ENCODE data around the gene IRF5.

IRF5 gene

GRCh38 chr7:128937647-128938543 is at the start of gene IRF5:
Gene IRF5, plus strand, starts transcription at chr7:128937927. Its CDS starts 4,155 bp downstream, at chr7:128942082.
- DNase-seq (ENCODE audit: low read depth) = no peak

- no peak for DNase-seq (ENCODE audit: low read depth)
Measured at GRCh38 chr7:128888039-128888755, 49.5 kb upstream of the IRF5 start.

- DNase-seq (ENCODE audit: low read depth) = no peak
Measured at GRCh38 chr7:128888756-128889095, 49.0 kb upstream of the IRF5 start.

- no peak for DNase-seq (ENCODE audit: low read depth)
Measured at GRCh38 chr7:128889121-128889520, 48.6 kb upstream of the IRF5 start.

GRCh38 chr7:128890306-128891109 is 47.2 kb upstream of the IRF5 start:
- DNase-seq (ENCODE audit: low read depth) = no peak

GRCh38 chr7:128891110-128891941 is 46.4 kb upstream of the IRF5 start:
- DNase-seq (ENCODE audit: low read depth) = no peak

GRCh38 chr7:128891942-128892269 is 45.8 kb upstream of the IRF5 start:
- no peak for DNase-seq (ENCODE audit: low read depth)

- no peak for DNase-seq (ENCODE audit: low read depth)
Measured at GRCh38 chr7:128892521-128893250, 45.0 kb upstream of the IRF5 start.

GRCh38 chr7:128893251-128894100 is 44.3 kb upstream of the IRF5 start:
- DNase-seq (ENCODE audit: low read depth) = no peak

- no peak for DNase-seq (ENCODE audit: low read depth)
Measured at GRCh38 chr7:128894101-128894440, 43.7 kb upstream of the IRF5 start.

- no peak for DNase-seq (ENCODE audit: low read depth)
Measured at GRCh38 chr7:128895320-128895719, 42.4 kb upstream of the IRF5 start.

- no peak for DNase-seq (ENCODE audit: low read depth)
Measured at GRCh38 chr7:128899392-128899791, 38.3 kb upstream of the IRF5 start.

GRCh38 chr7:128900237-128900636 is 37.5 kb upstream of the IRF5 start:
- no peak for DNase-seq (ENCODE audit: low read depth)

- no peak for DNase-seq (ENCODE audit: low read depth)
Measured at GRCh38 chr7:128902761-128903585, 34.8 kb upstream of the IRF5 start.

GRCh38 chr7:128903621-128904361 is 33.9 kb upstream of the IRF5 start:
- no peak for DNase-seq (ENCODE audit: low read depth)

- no peak for DNase-seq (ENCODE audit: low read depth)
Measured at GRCh38 chr7:128904381-128905197, 33.1 kb upstream of the IRF5 start.

GRCh38 chr7:128906001-128906765 is 31.5 kb upstream of the IRF5 start:
- DNase-seq (ENCODE audit: low read depth) = no peak
